Adrenal gland (tissue), 12 donors: Measurements from ENCODE around the gene GMPPA. TPM values are rescaled to one million over a fixed set of nuclear protein-coding genes. Genes with fewer than 3 reads are reported as not detected.

ENCODE experiments used
- DNase-seq, 7 donors: peaks; one replicate each; pipeline ENCODE4 v3.0.0-alpha.2; 2019 to 2020
- H3K27ac ChIP-seq, 5 donors: fragments of 200-600 bp; sonication (generic) in 4 of 5; 1 replicate in 3 of 5; 2 replicates in 2 of 5; pipeline versions ENCODE4 v1.5.1 to v1.8.0; 2016 to 2020; ENCODE audit warnings: mild to moderate bottlenecking in 1 of 5
- H3K27me3 ChIP-seq: fragments of 200-600 bp; 2 replicates; pipeline ENCODE4 v1.8.0; 2021
- H3K36me3 ChIP-seq, 2 donors: fragments of 200-600 bp; replicated peaks in 1 of 2; 1 replicate in 1 of 2; 2 replicates in 1 of 2; pipeline versions ENCODE4 v1.5.1 to v1.8.0; 2018 to 2022
- H3K4me1 ChIP-seq, 2 donors: fragments of 200-600 bp; replicated peaks in 1 of 2; 1 replicate in 1 of 2; 2 replicates in 1 of 2; pipeline versions ENCODE4 v1.5.1 to v1.8.0; 2018 to 2021
- H3K4me3 ChIP-seq, 4 donors: fragments of 200-600 bp; sonication (generic) in 3 of 4; one replicate each; pipeline ENCODE4 v1.5.1; 2016 to 2018
- H3K9me3 ChIP-seq, 3 donors: fragments of 200-600 bp; sonication (generic) in 1 of 3; replicated peaks in 1 of 3; 1 replicate in 2 of 3; 2 replicates in 1 of 3; pipeline versions ENCODE4 v1.5.1 to v1.8.0; 2016 to 2021
- CTCF ChIP-seq, 6 experiments: fragments of 450-650 bp in 4 of 6; fragments of 200-600 bp in 2 of 6; sonication (generic) in 1 of 6; IDR thresholded peaks; 1 replicate in 5 of 6; 2 replicates in 1 of 6; pipeline versions ENCODE4 v1.5.1 to v1.8.0; 2016 to 2021; ENCODE audit warnings: antibody characterized with exemption in 6 of 6, mild to moderate bottlenecking in 2 of 6, moderate library complexity in 1 of 6
- POLR2A ChIP-seq, 2 donors: fragments of 450-650 bp; IDR thresholded peaks; one replicate each; pipeline ENCODE4 v1.6.1; 2017; ENCODE audit warnings: antibody characterized with exemption in 2 of 2, mild to moderate bottlenecking in 2 of 2, moderate library complexity in 1 of 2
- WGBS, 4 donors: extraction: QIAGEN DNeasy Blood & Tissue Kit in 2 of 4; methylation state at CpG; one replicate each; pipeline versions ENCODE4 v1.1.5 to v1.1.7; 2013 to 2017; 5-methylcytosine and 5-hydroxymethylcytosine counted together
- intact Hi-C, 2 donors: fragments of 100-400 bp; cut with DNase I; formaldehyde crosslinking; loops; one replicate each; pipeline versions ENCODE4 v1.14.1 to v1.15.0; 2022 to 2023
- polyA plus RNA-seq, 3 donors: library from polyadenylated mRNA; stranded (reverse); fragments of 200-250 nt in 2 of 3; fragments of 350-450 nt in 1 of 3; fragmentation: Illumina TruSeq in 1 of 3; extraction: RNeasy Lipid Tissue Mini Kit (QIAGEN cat#74804) in 1 of 3; gene quantifications; one replicate each; pipeline ENCODE4 v1.2.3, GENCODE V29; 2013 to 2014
- total RNA-seq, 9 donors: library from RNA; depleted of rRNA in 4 of 9; stranded (reverse); fragments of >200 nt in 4 of 9; fragments of 120-200 nt in 1 of 9; fragmentation: NEBNext Ultra II Directional in 1 of 9; extraction: Animal tissue kit (Norgen Biotek cat#: 25700) in 1 of 9; gene quantifications; one replicate each; pipeline versions ENCODE4 v1.1.0 to v1.2.4, GENCODE V29; 2013 to 2023
- donor health status: healthy with polysubstance abuse.
- donor health status: Bipolar disorder and iron deficiency.
- donor health status: DM: yes; HTN: yes; CAD: no.
- donor health status: DM: no; HTN: no; CAD: no.
- donor health status: DM: no; HTN: no; CAD: no.
- donor health status: DM: yes; HTN: yes; CAD: no.

The GMPPA gene
- total and polyA plus RNA-seq, 12 donors, result 23.0 to 72.2 (median 35.3) TPM

- 63 to 73% (median 67%) methylated on average over 15 to 17 of the region's 17 CpGs for WGBS, 4 donors
- no peak overlapping the region for H3K4me3 ChIP-seq
- H3K36me3 ChIP-seq, result no peaks in the 10 kb centered on the region
- DNase-seq, result no peak
- no peak for TF ChIP-seq POLR2A (IDR thresholded peaks at IDR 0.05)
- no peak for TF ChIP-seq CTCF (IDR thresholded peaks at IDR 0.05)
- intact Hi-C loops, result no loop called here
- no peak overlapping the region for H3K27ac ChIP-seq
- peaks cover 0 to 5% of the 10 kb centered on the region in 2 donors for H3K4me1 ChIP-seq
- H3K27me3 ChIP-seq, result peaks cover 41% of the 10 kb centered on the region
- no peaks in the 10 kb centered on the region for H3K9me3 ChIP-seq
Observed at GRCh38 chr2:219515874-219516629, 17.4 kb downstream of the GMPPA start.

GRCh38 chr2:219516888-219517287 is 18.2 kb downstream of the GMPPA start:
- no peaks in the 10 kb centered on the region for H3K36me3 ChIP-seq
- WGBS, 4 donors, result 55 to 74% (median 63%) methylated on average over 7 of the region's 7 CpGs
- H3K4me3 ChIP-seq, result no peak overlapping the region
- peaks cover 0 to 12% of the 10 kb centered on the region in 2 donors for H3K4me1 ChIP-seq
- H3K27me3 ChIP-seq, result peaks cover 45% of the 10 kb centered on the region
- H3K9me3 ChIP-seq, result no peaks in the 10 kb centered on the region
- no peak overlapping the region for H3K27ac ChIP-seq
- DNase-seq, result no peak
- intact Hi-C loops, result no loop called here
- TF ChIP-seq POLR2A (IDR thresholded peaks at IDR 0.05), result no peak
- TF ChIP-seq CTCF (IDR thresholded peaks at IDR 0.05), result no peak

GRCh38 chr2:219517954-219518778 is 19.5 kb downstream of the GMPPA start:
- Histone ChIP-seq H3K27ac (no peak overlapping the region), H3K27me3 (peaks cover 42% of the 10 kb centered on the region), H3K9me3 (no peaks in the 10 kb centered on the region), H3K4me1 (peaks cover 0 to 23% of the 10 kb centered on the region in 2 donors), H3K36me3 (no peaks in the 10 kb centered on the region), H3K4me3 (no peak overlapping the region)
- 59 to 69% (median 65%) methylated on average over 10 of the region's 10 CpGs for WGBS, 4 donors
- TF ChIP-seq CTCF (IDR thresholded peaks at IDR 0.05), result no peak
- no peak for TF ChIP-seq POLR2A (IDR thresholded peaks at IDR 0.05)
- intact Hi-C loops, result no loop called here
- no peak for DNase-seq

- H3K27ac ChIP-seq, result no peak overlapping the region
- no peaks in the 10 kb centered on the region for H3K36me3 ChIP-seq
- H3K4me1 ChIP-seq, result peaks cover 0 to 26% of the 10 kb centered on the region in 2 donors
- TF ChIP-seq CTCF (IDR thresholded peaks at IDR 0.05), result no peak
- no peak for TF ChIP-seq POLR2A (IDR thresholded peaks at IDR 0.05)
- H3K27me3 ChIP-seq, result peaks cover 47% of the 10 kb centered on the region
- no peak overlapping the region for H3K4me3 ChIP-seq
- DNase-seq, result no peak
- 80 to 94% (median 90%) methylated on average over 8 to 9 of the region's 9 CpGs for WGBS, 4 donors
- intact Hi-C loops, result no loop called here
- H3K9me3 ChIP-seq, result no peaks in the 10 kb centered on the region
Observed at GRCh38 chr2:219519526-219519916, 20.8 kb downstream of the GMPPA start.
